ENCODE results near the gene PTAFR. TPM values are rescaled to one million over a fixed set of nuclear protein-coding genes. Genes with fewer than 3 reads are reported as not detected.
A peak's percentile ranks its signal among the peaks of the same experiment; 100 is the strongest.

PTAFR gene
- total and polyA plus RNA-seq, 2 of the 4 experiments (the other 2 are of a cell fraction): 0.17 to 0.18 TPM

DNA sequence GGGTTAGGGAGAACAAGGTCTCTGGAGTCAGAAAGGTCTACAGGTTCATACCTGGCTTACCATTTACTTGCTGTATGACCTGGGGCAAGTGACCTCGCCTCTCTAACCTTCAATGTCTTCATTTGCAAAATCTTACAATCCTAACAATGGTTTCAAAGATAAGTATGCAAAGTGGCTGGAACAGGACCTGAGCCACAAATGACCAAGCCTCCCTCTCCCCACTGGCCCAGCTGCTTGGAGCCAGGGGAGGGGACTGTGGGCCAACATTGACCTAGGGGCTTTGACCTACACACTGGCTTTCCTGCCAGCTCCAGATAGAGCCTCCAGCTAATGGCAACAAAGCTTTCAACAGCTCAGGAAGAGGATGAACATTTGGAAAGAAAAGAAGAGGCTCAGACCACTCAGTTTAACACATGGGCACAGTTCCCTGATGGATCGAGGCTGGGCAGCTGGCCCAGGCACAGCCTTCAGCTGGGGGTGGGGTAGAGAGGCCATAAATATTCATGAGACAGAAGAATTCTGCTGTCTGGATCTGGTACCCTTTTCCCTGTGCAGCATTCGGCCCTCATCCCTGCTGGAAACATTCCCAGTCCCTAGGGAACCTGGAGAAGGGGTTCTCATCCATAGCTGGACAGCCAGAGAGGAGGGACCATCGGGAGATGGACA is 12.9 kb downstream of the PTAFR start:
- dilution Hi-C loops (cut with HindIII; ENCODE audit: low sequenced_read_pairs, unreplicated experiment) (no loop called here), intact Hi-C loops (cut with micrococcal nuclease) (loop anchor here (5.0 kb wide), 1 partner anchor 66 kb away; no protein-coding TSS in a partner anchor), in situ Hi-C loops (cut with MboI; ENCODE audit: low sequenced_read_pairs) (no loop called here)
- H4K5ac ChIP-seq (ENCODE audit: low read depth, low read length): peak overlapping the region; percentile 19; the same call in 1 of the 2 replicates
- H2BK20ac ChIP-seq (ENCODE audit: low read depth, low read length): peak overlapping the region; percentile 20
- H3K36me3 ChIP-seq (ENCODE audit: control insufficient read depth, insufficient read depth, low read length): no peaks in the 10 kb centered on the region
- H3K18ac ChIP-seq (ENCODE audit: low read depth, low read length): peak overlapping the region; percentile 27; the same call in 1 of the 2 replicates
- no TSS peak for BruUV-seq (replicated peaks)
- peak overlapping the region; percentile 1 for H4K91ac ChIP-seq (ENCODE audit: insufficient read depth, low read depth, low read length)
- peak overlapping the region; percentile 7; the same call in 1 of the 2 replicates for H2AK5ac ChIP-seq (ENCODE audit: low read depth, low read length)
- H4K8ac ChIP-seq (ENCODE audit: low read depth in 2 of 2, low read length in 2 of 2): peak overlapping the region in 1 of 2 experiments; percentile 49; a peak in 1 of 4 replicates
- H3K27me3 ChIP-seq (ENCODE audit: control insufficient read depth, insufficient read depth, low read length): no peaks in the 10 kb centered on the region
- no peak overlapping the region for H2AK9ac ChIP-seq (replicated peaks; ENCODE audit: low read depth, low read length, poor library complexity)
- H2AFZ ChIP-seq (replicated peaks; ENCODE audit: low read length, poor library complexity): peak overlapping the region; percentile 0
- no peak overlapping the region; the same call in 1 of the 2 replicates for H3K14ac ChIP-seq (replicated peaks; ENCODE audit: low read depth, low read length)
- no peak for TF ChIP-seq MAZ (IDR thresholded peaks at IDR 0.05; ENCODE audit: borderline replicate concordance, low read depth, low read length)
- no peak for TF ChIP-seq RCOR1 (IDR thresholded peaks at IDR 0.05; ENCODE audit: insufficient replicate concordance, low read length)
- TF ChIP-seq NFE2L2 (IDR thresholded peaks at IDR 0.05; ENCODE audit: low read depth, low read length): no peak
- no peak for TF ChIP-seq MXI1 (IDR thresholded peaks at IDR 0.05; ENCODE audit: borderline replicate concordance, low read depth, low read length)
- TF ChIP-seq BHLHE40 (IDR thresholded peaks at IDR 0.05; ENCODE audit: low read depth, low read length): no peak
- H3K79me1 ChIP-seq (ENCODE audit: low read depth in 1 of 2, low read length in 2 of 2): no peaks in the 10 kb centered on the region
- POLR2A ChIA-PET (ENCODE audit: unreplicated experiment): no interaction called here
- no peak overlapping the region for H3K23ac ChIP-seq (ENCODE audit: low read depth, low read length)
- 0 out of 3 replicates have a peak overlapping the region, but pooled peaks have one; percentile 14 for H2BK15ac ChIP-seq (ENCODE audit: low read depth, low read length)
- DNase-seq: peak; percentile 16
- CTCF ChIA-PET: interaction anchor here (1.1 to 1.3 kb wide), 2 partner anchors 16 to 19 kb away, joined by 3 to 4 read pairs; no protein-coding TSS in a partner anchor
- 80% methylated on average over 1 of the region's 4 CpGs; no CpG with 5 or more reads in 1 of the 2 experiments for WGBS, 2 experiments (ENCODE audit: extremely low coverage in 2 of 2, insufficient read length in 1 of 2)
- no peaks in the 10 kb centered on the region for H4K20me1 ChIP-seq (ENCODE audit: insufficient read depth, low read length)
- peak overlapping the region; percentile 53 for H2BK120ac ChIP-seq (ENCODE audit: low read depth, low read length)
- peak overlapping the region; percentile 21; the same call in 1 of the 2 replicates for H3K27ac ChIP-seq (ENCODE audit: insufficient read depth, low read length)
- no peak overlapping the region for H3K4me3 ChIP-seq (ENCODE audit: insufficient read depth, low read depth, low read length)
- H2BK5ac ChIP-seq (ENCODE audit: low read depth, low read length, poor library complexity, severe bottlenecking): no peak overlapping the region
- H3K4me2 ChIP-seq (ENCODE audit: low read depth, low read length): no peak overlapping the region; the same call in 1 of the 2 replicates
- no peak overlapping the region for H3K9ac ChIP-seq (ENCODE audit: low read depth, low read length)
- H3K56ac ChIP-seq (ENCODE audit: extremely low read depth, insufficient read depth, low read length): no peak overlapping the region
- no peaks in the 10 kb centered on the region for H3K9me3 ChIP-seq (ENCODE audit: control insufficient read depth, insufficient read depth, low read length)
- 0 out of 2 replicates have a peak overlapping the region, but pooled peaks have one; percentile 33 for H3K4ac ChIP-seq (ENCODE audit: low read depth, low read length)
- H3K4me1 ChIP-seq (ENCODE audit: control insufficient read depth, insufficient read depth, low read length): peaks cover 19% of the 10 kb centered on the region
- ATAC-seq (ENCODE audit: low read depth): peak; percentile 65
- peaks cover 17% of the 10 kb centered on the region for H3K9me1 ChIP-seq (ENCODE audit: insufficient read depth, low read length)
